Colonic mucosa (tissue), 4 donors: ENCODE results near the gene GPR141. TPM values are rescaled to one million over a fixed set of nuclear protein-coding genes. Genes with fewer than 3 reads are reported as not detected.

ENCODE experiments used
- DNase-seq: peaks from one replicate; pipeline ENCODE4 v3.0.0-alpha.2; 2020
- H3K27ac ChIP-seq: fragments of 200-600 bp; one replicate; pipeline ENCODE4 v1.8.0; 2021
- H3K27me3 ChIP-seq: fragments of 200-600 bp; one replicate; pipeline ENCODE4 v1.8.0; 2021
- H3K36me3 ChIP-seq: fragments of 200-600 bp; one replicate; pipeline ENCODE4 v1.8.0; 2021
- H3K4me1 ChIP-seq: fragments of 200-600 bp; one replicate; pipeline ENCODE4 v1.8.0; 2021; ENCODE audit warnings: mild to moderate bottlenecking
- H3K4me3 ChIP-seq: fragments of 200-600 bp; one replicate; pipeline ENCODE4 v1.8.0; 2021
- H3K9ac ChIP-seq, 2 donors: one replicate each; pipeline ENCODE4 v1.7.0; 2013; ENCODE audit warnings: control low read depth in 2 of 2, low read depth in 2 of 2, low read length in 2 of 2
- H3K9me3 ChIP-seq: fragments of 200-600 bp; one replicate; pipeline ENCODE4 v1.8.0; 2021
- intact Hi-C: fragments of 100-400 bp; cut with DNase I; formaldehyde crosslinking; loops from one replicate; pipeline ENCODE4 v1.14.1; 2022
- total RNA-seq, 2 donors: library from RNA; stranded (reverse); fragmentation: NEBNext Ultra II Directional in 1 of 2; extraction: Animal tissue kit (Norgen Biotek cat#: 25700) in 1 of 2; gene quantifications; one replicate each; pipeline ENCODE4 v1.2.1, GENCODE V29; 2021
- TF ChIP-seq, protein P1 (sequence below): fragments of 200-600 bp; IDR thresholded peaks from one replicate; pipeline ENCODE4 v1.8.0; 2022; ENCODE audit warnings: antibody characterized with exemption, mild to moderate bottlenecking
- donor health status: healthy.
- donor health status: DM: no; HTN: no; CAD: no.
- donor health status: DM: no; HTN: no; CAD: no.

GPR141 gene
- total RNA-seq, 2 donors from 2014 or later: 0.40 to 0.58 TPM

DNA sequence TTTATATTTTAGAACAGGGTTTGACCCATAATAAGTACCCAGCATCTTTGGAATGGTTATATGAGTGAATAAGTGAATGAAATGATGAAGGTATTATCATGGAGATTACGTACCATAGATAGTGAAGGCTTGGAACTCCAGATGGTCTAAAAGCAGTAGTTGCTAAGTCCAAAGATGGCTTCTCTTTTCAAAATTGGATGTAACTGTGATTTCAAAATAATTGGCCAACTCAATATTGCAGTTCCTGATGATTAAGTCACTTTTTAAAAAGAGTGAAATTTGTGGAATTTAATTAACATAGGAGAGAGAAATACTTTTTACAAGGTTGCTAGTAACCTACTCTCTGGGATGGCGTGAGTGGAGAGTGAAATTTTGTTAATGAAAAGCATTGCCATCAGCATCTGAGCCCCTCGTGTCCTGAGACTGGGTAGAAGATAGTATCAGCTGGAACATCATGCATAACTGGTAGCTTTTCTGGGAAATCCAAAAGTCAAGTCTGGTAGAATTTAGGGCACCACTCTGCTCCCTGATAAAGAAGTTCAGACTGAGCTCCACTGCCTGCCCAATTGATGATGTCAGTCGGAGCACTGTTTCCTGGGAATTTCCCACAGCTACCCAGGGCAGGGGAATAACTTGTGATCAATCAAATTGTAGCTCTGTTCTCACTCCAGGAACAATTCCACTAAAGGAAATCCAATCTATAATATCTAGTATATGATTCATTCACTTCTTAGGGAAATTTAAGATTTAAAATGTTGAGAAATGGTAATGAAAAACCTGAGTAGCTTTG is 3.2 kb downstream of the GPR141 start:
- Histone ChIP-seq H3K4me3 (no peak overlapping the region), H3K36me3 (no peaks in the 10 kb centered on the region), H3K27me3 (no peaks in the 10 kb centered on the region), H3K9ac (no peak overlapping the region), H3K4me1 (no peaks in the 10 kb centered on the region), H3K9me3 (no peaks in the 10 kb centered on the region), H3K27ac (no peak overlapping the region)
- intact Hi-C loops: no loop called here
- DNase-seq: no peak
- TF ChIP-seq, protein P1, sequence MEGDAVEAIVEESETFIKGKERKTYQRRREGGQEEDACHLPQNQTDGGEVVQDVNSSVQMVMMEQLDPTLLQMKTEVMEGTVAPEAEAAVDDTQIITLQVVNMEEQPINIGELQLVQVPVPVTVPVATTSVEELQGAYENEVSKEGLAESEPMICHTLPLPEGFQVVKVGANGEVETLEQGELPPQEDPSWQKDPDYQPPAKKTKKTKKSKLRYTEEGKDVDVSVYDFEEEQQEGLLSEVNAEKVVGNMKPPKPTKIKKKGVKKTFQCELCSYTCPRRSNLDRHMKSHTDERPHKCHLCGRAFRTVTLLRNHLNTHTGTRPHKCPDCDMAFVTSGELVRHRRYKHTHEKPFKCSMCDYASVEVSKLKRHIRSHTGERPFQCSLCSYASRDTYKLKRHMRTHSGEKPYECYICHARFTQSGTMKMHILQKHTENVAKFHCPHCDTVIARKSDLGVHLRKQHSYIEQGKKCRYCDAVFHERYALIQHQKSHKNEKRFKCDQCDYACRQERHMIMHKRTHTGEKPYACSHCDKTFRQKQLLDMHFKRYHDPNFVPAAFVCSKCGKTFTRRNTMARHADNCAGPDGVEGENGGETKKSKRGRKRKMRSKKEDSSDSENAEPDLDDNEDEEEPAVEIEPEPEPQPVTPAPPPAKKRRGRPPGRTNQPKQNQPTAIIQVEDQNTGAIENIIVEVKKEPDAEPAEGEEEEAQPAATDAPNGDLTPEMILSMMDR: no peak

DNA sequence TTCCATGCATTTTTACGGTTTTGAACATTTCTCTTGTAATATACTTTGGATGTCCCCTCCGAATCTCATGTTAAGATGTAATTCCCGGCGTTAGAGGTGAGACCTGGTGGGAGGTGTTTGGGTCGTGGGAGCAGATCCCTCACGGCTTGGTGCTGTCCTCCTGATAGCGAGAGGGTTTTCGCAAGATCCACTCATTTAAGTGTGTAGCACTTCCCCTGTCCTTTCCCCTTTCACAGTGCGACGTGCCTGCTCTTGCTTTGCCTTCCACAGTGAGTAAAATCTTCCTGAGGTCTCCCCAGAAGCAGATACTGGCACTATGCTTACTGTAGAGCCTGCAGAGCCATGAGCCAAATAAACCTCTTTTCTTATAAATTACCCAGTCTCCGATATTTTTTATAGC is 6.6 kb downstream of the GPR141 start:
- Histone ChIP-seq H3K27me3 (no peaks in the 10 kb centered on the region), H3K4me1 (no peaks in the 10 kb centered on the region), H3K9me3 (no peaks in the 10 kb centered on the region), H3K9ac (no peak overlapping the region), H3K36me3 (no peaks in the 10 kb centered on the region), H3K27ac (no peak overlapping the region), H3K4me3 (no peak overlapping the region)
- TF ChIP-seq, protein P1: no peak
- intact Hi-C loops: no loop called here
- no peak for DNase-seq

DNA sequence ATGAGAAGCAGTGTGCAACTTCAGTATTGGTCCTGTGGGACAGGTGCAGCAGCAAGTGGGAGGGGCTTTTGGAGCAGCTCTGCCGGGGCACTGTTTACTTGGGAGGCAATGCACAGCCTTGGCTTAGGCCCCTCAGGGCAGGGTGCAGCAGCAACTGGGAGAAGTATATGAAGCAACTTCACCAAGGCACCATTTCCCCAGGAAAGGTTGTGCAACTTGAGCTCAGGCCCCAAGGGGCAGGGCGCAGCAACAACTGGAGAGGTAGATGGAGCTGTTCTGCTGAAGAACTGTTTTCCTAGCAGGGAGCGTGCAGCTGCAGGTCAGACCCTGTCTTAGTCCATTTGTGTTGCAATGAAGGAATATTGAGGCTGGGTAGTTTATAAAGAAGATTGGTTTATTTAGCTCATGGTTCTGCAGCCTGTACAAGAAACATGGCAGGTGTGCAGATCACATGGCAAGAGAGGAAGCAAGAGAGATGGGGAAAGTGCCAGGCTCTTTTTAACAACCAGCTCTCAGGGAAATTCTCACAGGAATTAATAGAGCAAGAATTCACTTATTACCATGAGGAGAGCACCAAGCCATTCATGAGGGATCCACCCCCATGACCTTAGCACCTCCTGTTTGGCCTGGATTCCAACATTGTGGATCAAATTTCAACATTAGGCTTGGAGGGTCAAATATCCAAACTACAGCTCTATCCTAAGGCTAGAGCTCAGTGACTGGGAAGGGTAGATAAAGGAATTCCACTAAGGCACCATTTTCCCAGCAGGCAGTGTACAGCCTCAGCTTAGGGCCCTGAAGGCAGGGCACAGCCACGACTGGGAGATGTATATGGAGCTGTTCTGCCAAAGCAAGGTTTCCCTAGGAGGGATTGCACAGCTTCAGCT is 10.9 kb downstream of the GPR141 start:
- no peak for DNase-seq
- intact Hi-C loops: no loop called here
- Histone ChIP-seq H3K27me3 (no peaks in the 10 kb centered on the region), H3K4me3 (no peak overlapping the region), H3K27ac (no peak overlapping the region), H3K9me3 (no peaks in the 10 kb centered on the region), H3K4me1 (no peaks in the 10 kb centered on the region), H3K36me3 (no peaks in the 10 kb centered on the region), H3K9ac (no peak overlapping the region)
- TF ChIP-seq, protein P1: no peak

DNA sequence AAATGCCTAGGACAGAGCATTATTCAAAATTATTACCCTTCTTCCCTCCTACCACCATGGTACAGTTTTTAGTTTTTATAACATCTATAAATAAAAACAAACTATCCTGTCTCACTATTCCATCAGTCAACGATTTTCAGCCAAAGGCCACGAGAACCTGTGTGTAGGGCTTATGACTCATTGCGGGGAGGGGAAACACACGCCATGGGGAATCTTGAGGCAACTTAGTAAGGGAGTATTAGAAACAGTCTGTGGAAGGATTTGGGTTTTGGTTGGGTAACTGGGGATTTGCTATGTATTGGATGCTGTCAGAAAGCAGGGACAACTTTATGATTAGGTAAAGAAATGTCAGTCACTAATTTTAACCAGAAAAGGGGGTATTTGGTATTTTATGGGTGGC is 14.7 kb downstream of the GPR141 start:
- Histone ChIP-seq H3K4me1 (no peaks in the 10 kb centered on the region), H3K9ac (no peak overlapping the region), H3K27ac (no peak overlapping the region), H3K4me3 (no peak overlapping the region), H3K36me3 (no peaks in the 10 kb centered on the region), H3K27me3 (no peaks in the 10 kb centered on the region), H3K9me3 (no peaks in the 10 kb centered on the region)
- TF ChIP-seq, protein P1: no peak
- no peak for DNase-seq
- intact Hi-C loops: no loop called here

DNA sequence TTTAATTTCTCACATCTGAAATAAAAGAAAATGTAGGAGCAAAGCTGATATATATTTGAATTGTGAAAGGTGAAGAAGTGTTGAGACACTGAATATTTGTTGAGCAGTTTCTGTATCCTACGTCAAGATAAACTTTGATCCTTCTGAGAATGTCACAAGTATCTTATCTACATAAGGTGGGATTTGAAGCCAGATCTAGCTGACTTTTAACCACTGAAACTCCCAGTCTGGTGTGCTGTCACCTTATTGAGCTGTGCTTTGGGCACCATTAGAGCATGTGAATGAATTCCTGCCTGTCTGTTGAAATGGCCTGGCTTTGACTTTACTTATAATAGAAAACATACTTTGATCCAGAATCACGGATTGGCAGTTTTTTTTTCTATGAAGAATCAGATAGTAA is 15.2 kb downstream of the GPR141 start:
- Histone ChIP-seq H3K36me3 (no peaks in the 10 kb centered on the region), H3K27ac (no peak overlapping the region), H3K4me1 (no peaks in the 10 kb centered on the region), H3K9me3 (no peaks in the 10 kb centered on the region), H3K27me3 (no peaks in the 10 kb centered on the region), H3K9ac (no peak overlapping the region), H3K4me3 (no peak overlapping the region)
- intact Hi-C loops: no loop called here
- DNase-seq: no peak
- TF ChIP-seq, protein P1: no peak
